HEK293 (cell line): ENCODE results near the gene PLEKHA4.

ENCODE experiments used
- CTCF ChIA-PET: fragments of 350-600 bp; formaldehyde crosslinking; extraction: SDS; loops from one replicate; lab custom pipeline; 2021; ENCODE audit warnings: antibody characterized with exemption; lab: Yijun Ruan, JAX
- POLR2A ChIA-PET: fragments of 300-600 bp; formaldehyde crosslinking; extraction: SDS; loops from one replicate; lab custom pipeline; 2020; ENCODE audit warnings: antibody characterized with exemption, inconsistent platforms; lab: Yijun Ruan, JAX
- H3K27ac ChIP-seq: fragments of 200-500 bp; sonication (Bioruptor generic); 2 replicates; pipeline ENCODE4 v1.5.1; 2014; ENCODE audit warnings: low read depth, low read length, control low read depth, inconsistent platforms; ENCODE audit errors: extremely low read depth
- H3K36me3 ChIP-seq, 2 experiments: fragments of 200-500 bp in 1 of 2; sonication (Bioruptor generic) in 1 of 2; 1 replicate in 1 of 2; 2 replicates in 1 of 2; pipeline ENCODE4 v1.5.1; 2014 to 2017; ENCODE audit warnings: inconsistent platforms in 2 of 2, low read length in 2 of 2; ENCODE audit not compliant: control insufficient read depth in 2 of 2, insufficient read depth in 1 of 2
- H3K4me1 ChIP-seq: fragments of 200-500 bp; sonication (Bioruptor generic); 2 replicates; pipeline ENCODE4 v1.5.1; 2014; ENCODE audit warnings: mild to moderate bottlenecking, low read length, inconsistent platforms; ENCODE audit not compliant: control insufficient read depth, insufficient read depth
- H3K4me3 ChIP-seq: 2 replicates; pipeline ENCODE4 v1.5.1; 2011; ENCODE audit warnings: low read depth, mild to moderate bottlenecking, control low read depth, low read length, moderate library complexity
- H3K9me3 ChIP-seq: fragments of 200-500 bp; sonication (Bioruptor generic); 2 replicates; pipeline ENCODE4 v1.5.1; 2014; ENCODE audit warnings: low read depth, low read length, inconsistent platforms; ENCODE audit not compliant: control insufficient read depth, insufficient read depth
- GLIS1 ChIP-seq: fragments of 450-650 bp; formaldehyde crosslinking; IDR thresholded peaks from 2 replicates; pipeline ENCODE4 v1.5.1; 2016; ENCODE audit warnings: missing biosample characterization, missing genetic modification characterization
- KLF9 ChIP-seq: fragments of 450-650 bp; formaldehyde crosslinking; IDR thresholded peaks from 2 replicates; pipeline ENCODE4 v1.5.1; 2016; ENCODE audit warnings: missing biosample characterization, missing genetic modification characterization, low read depth
- PATZ1 ChIP-seq: fragments of 450-650 bp; formaldehyde crosslinking; IDR thresholded peaks from 2 replicates; pipeline ENCODE4 v1.5.1; 2016; ENCODE audit warnings: missing biosample characterization, missing genetic modification characterization
- PRDM1 ChIP-seq: fragments of 450-650 bp; formaldehyde crosslinking; IDR thresholded peaks from 2 replicates; pipeline ENCODE4; 2016; ENCODE audit warnings: missing biosample characterization, missing genetic modification characterization
- ZBTB10 ChIP-seq: fragments of 450-650 bp; formaldehyde crosslinking; IDR thresholded peaks from 2 replicates; pipeline ENCODE4 v1.5.1; 2016; ENCODE audit warnings: missing biosample characterization, missing genetic modification characterization
- ZBTB44 ChIP-seq: fragments of 450-650 bp; IDR thresholded peaks from 2 replicates; pipeline ENCODE4 v1.5.1; 2018; ENCODE audit warnings: missing biosample characterization, mild to moderate bottlenecking, missing genetic modification characterization
- ZBTB8A ChIP-seq: fragments of 450-650 bp; formaldehyde crosslinking; IDR thresholded peaks from 2 replicates; pipeline ENCODE4 v1.5.1; 2016; ENCODE audit warnings: missing biosample characterization, missing genetic modification characterization
- ZIC2 ChIP-seq: fragments of 450-650 bp; formaldehyde crosslinking; IDR thresholded peaks from 2 replicates; pipeline ENCODE4 v1.5.1; 2016; ENCODE audit warnings: missing biosample characterization, missing genetic modification characterization
- ZNF366 ChIP-seq: fragments of 450-650 bp; formaldehyde crosslinking; conservative IDR thresholded peaks from 2 replicates; pipeline ENCODE4 v1.5.1; 2016; ENCODE audit warnings: missing biosample characterization, missing genetic modification characterization
- ZNF391 ChIP-seq: fragments of 450-650 bp; formaldehyde crosslinking; IDR thresholded peaks from 2 replicates; pipeline ENCODE4 v1.5.1; 2016; ENCODE audit warnings: low read depth, missing biosample characterization, missing genetic modification characterization, borderline replicate concordance
- ZNF514 ChIP-seq: fragments of 450-650 bp; formaldehyde crosslinking; IDR thresholded peaks from 2 replicates; pipeline ENCODE4 v1.5.1; 2016; ENCODE audit warnings: missing biosample characterization, missing genetic modification characterization
- ZNF561 ChIP-seq: fragments of 450-650 bp; IDR thresholded peaks from 2 replicates; pipeline ENCODE4 v1.5.1; 2018; ENCODE audit warnings: missing biosample characterization, missing genetic modification characterization, borderline replicate concordance
- ZNF623 ChIP-seq: fragments of 450-650 bp; formaldehyde crosslinking; IDR thresholded peaks from 2 replicates; pipeline ENCODE4 v1.5.1; 2016; ENCODE audit warnings: missing biosample characterization, missing genetic modification characterization
- ZNF785 ChIP-seq: fragments of 450-650 bp; formaldehyde crosslinking; IDR thresholded peaks from 2 replicates; pipeline ENCODE4 v1.5.1; 2016; ENCODE audit warnings: missing biosample characterization, missing genetic modification characterization
- TF ChIP-seq, protein P1 (sequence below): fragments of 450-650 bp; formaldehyde crosslinking; IDR thresholded peaks from 2 replicates; pipeline ENCODE4 v1.5.1; 2017; ENCODE audit warnings: missing biosample characterization, missing genetic modification characterization
- TF ChIP-seq, protein P2 (sequence below): fragments of 450-650 bp; formaldehyde crosslinking; IDR thresholded peaks from 2 replicates; pipeline ENCODE4 v1.5.1; 2016; ENCODE audit warnings: missing biosample characterization, missing genetic modification characterization

PLEKHA4 gene

DNA sequence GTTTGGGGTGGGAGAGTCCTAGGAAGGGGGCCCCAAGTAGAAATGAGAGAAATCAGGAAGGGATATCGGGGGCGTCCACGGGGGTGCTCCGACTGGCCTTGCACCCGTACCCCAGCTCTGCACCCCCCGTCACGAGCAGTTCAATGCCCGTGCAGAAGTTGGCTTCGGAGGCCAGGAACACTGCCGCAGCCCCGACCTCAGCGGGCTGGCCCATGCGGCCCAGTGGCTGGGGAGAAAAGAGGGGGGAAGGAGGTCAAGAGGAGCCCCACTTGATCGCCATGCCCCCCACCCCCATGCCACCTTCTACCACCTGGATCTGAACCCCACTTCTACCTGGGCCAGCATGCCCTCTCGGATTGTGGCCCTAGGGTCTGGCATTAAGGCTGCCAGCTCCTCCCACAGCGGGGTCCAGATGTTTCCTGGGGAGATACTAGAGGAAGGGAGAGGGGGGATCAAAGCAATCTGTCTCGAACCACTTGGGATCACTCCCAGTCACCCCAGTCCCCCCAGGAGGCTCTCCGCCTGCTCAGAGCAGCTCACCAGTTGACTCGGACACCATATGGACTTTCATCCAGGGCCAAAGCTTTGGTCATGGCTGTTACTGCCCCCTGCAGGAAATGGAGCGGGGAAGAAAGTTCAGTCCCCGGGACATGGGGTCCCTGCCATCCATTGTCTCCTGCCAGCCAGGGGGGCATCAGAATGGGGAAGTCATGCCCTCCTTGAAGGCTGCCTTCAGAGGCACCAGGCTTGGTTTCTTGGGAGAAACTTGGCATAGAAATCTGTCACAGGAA lies 55.1 kb downstream of the PLEKHA4 start:
- POLR2A ChIA-PET, result interaction anchor here (1.0 to 1.1 kb wide), 2 partner anchors 25 to 28 kb away, joined by 3 to 8 read pairs; no protein-coding TSS in a partner anchor
- Histone ChIP-seq H3K4me1 (peaks cover 5% of the 10 kb centered on the region), H3K9me3 (no peaks in the 10 kb centered on the region), H3K27ac (peak overlapping the region; percentile 38; the same call in 1 of the 2 replicates), H3K36me3 (no peaks in the 10 kb centered on the region), H3K4me3 (no peak overlapping the region)
- TF ChIP-seq ZBTB10 (tag by site-specific recombination), result peak; percentile 39
- no peak for TF ChIP-seq KLF9 (tag by site-specific recombination)
- CTCF ChIA-PET, result interaction anchor here (0.7 to 2.7 kb wide), 7 partner anchors 11 to 1107 kb away, joined by 3 to 22 read pairs (median 6); no protein-coding TSS in a partner anchor

DNA sequence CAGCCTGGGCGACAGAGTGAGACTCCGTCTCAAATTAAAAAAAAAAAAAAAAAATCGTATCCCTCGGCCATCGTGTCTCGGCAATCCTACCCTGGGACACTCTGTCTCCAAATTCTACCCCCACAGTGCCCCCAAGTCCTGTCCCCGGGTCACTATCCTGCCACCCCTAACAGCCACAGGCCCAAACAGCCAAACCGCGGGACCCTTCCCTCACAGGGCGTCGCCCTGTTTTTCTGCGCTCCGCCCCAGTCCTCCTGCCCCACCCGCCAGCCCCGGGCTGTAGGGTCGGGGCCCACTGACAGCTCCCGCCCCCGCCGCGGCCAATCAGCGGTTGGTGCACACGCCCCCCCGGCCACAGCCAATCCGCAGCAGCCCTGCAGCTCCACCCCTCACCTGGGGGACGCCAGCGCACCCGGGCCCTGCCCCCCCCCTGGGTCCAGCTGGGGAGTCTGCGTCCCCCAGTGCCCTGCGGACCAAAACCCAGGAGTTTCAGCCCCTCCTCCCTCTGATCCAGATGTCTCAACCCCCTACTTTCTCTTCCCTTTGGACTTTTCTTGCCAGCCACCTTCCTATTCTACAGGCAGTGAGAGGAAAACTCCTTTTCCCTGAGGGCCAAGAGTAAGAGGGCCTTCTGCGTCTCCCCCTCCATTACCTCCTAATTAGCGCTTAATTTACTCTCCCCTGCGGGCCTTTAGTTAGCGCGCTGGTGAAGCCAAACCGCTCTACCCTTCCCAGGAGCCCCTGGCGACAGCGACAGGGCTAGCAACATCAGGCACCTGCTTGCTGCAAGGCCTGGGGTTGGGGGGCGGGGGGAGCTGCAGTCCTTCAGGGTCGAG lies 56.1 kb downstream of the PLEKHA4 start:
- Histone ChIP-seq H3K9me3 (no peaks in the 10 kb centered on the region), H3K27ac (peak overlapping the region; percentile 38), H3K4me1 (peaks cover 5% of the 10 kb centered on the region), H3K4me3 (peak overlapping the region; percentile 22), H3K36me3 (peaks cover 0 to 6% of the 10 kb centered on the region in 2 experiments; a peak in 1 of 3 replicates)
- CTCF ChIA-PET, result interaction anchor here (0.7 to 2.7 kb wide), 8 partner anchors 10 to 1106 kb away, joined by 3 to 22 read pairs (median 6); partner anchors contain the start of gene HSD17B14
- POLR2A ChIA-PET, result interaction anchor here (0.6 to 4.5 kb wide), 9 partner anchors 11 to 252 kb away, joined by 3 to 28 read pairs (median 6); partner anchors contain the start of genes CA11, DHDH, NTF4 and PPP1R15A
- TF ChIP-seq, protein P1, sequence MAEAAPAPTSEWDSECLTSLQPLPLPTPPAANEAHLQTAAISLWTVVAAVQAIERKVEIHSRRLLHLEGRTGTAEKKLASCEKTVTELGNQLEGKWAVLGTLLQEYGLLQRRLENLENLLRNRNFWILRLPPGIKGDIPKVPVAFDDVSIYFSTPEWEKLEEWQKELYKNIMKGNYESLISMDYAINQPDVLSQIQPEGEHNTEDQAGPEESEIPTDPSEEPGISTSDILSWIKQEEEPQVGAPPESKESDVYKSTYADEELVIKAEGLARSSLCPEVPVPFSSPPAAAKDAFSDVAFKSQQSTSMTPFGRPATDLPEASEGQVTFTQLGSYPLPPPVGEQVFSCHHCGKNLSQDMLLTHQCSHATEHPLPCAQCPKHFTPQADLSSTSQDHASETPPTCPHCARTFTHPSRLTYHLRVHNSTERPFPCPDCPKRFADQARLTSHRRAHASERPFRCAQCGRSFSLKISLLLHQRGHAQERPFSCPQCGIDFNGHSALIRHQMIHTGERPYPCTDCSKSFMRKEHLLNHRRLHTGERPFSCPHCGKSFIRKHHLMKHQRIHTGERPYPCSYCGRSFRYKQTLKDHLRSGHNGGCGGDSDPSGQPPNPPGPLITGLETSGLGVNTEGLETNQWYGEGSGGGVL (tag by site-specific recombination), result peak; percentile 93
- TF ChIP-seq PATZ1 (tag by site-specific recombination) (peak; percentile 99), GLIS1 (peak; percentile 90), ZNF785 (0 out of 2 replicates have a peak, but pooled peaks have one; percentile 7), ZBTB8A (tag by site-specific recombination) (peak; percentile 89), ZIC2 (tag by site-specific recombination) (peak; percentile 91), KLF9 (tag by site-specific recombination) (peak; percentile 93), PRDM1 (tag by site-specific recombination) (peak; percentile 98), ZNF623 (tag by site-specific recombination) (0 out of 2 replicates have a peak, but pooled peaks have one; percentile 5), ZNF561 (0 out of 2 replicates have a peak, but pooled peaks have one; percentile 39), ZNF391 (tag by site-specific recombination) (0 out of 2 replicates have a peak, but pooled peaks have one; percentile 63), ZBTB44 (no peak), ZNF366 (peak; percentile 60), ZNF514 (tag by site-specific recombination) (no peak), ZBTB10 (tag by site-specific recombination) (peak; percentile 90)
- TF ChIP-seq, protein P2, sequence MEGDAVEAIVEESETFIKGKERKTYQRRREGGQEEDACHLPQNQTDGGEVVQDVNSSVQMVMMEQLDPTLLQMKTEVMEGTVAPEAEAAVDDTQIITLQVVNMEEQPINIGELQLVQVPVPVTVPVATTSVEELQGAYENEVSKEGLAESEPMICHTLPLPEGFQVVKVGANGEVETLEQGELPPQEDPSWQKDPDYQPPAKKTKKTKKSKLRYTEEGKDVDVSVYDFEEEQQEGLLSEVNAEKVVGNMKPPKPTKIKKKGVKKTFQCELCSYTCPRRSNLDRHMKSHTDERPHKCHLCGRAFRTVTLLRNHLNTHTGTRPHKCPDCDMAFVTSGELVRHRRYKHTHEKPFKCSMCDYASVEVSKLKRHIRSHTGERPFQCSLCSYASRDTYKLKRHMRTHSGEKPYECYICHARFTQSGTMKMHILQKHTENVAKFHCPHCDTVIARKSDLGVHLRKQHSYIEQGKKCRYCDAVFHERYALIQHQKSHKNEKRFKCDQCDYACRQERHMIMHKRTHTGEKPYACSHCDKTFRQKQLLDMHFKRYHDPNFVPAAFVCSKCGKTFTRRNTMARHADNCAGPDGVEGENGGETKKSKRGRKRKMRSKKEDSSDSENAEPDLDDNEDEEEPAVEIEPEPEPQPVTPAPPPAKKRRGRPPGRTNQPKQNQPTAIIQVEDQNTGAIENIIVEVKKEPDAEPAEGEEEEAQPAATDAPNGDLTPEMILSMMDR, result 0 out of 2 replicates have a peak, but pooled peaks have one; percentile 3
